Measurements from ENCODE around the gene EPN2.
A peak's percentile ranks its signal among the peaks of the same experiment; 100 is the strongest.
"Not testable (repeated sequence)": the region's sequence is repeated elsewhere in the genome, so short reads cannot be mapped to it uniquely, and the experiment has no call there.

The EPN2 gene

GRCh38 chr17:19237139-19237388 is at the start of gene EPN2:
TSS of gene EPN2 (plus strand) at chr17:19237366. CDS start at chr17:19283120, 45,754 bp downstream.
- peak within 1 kb of the TSS; percentile 63 for H3K27ac ChIP-seq
- not testable (repeated sequence) for DNase-seq (ENCODE audit: low read depth, low spot score)

- not testable (repeated sequence) for H3K27ac ChIP-seq; DNase-seq (ENCODE audit: low read depth, low spot score)
Observed at GRCh38 chr17:19187883-19188869, 49.0 kb upstream of the EPN2 start.

- not testable (repeated sequence) for DNase-seq (ENCODE audit: low read depth, low spot score); H3K27ac ChIP-seq
Observed at GRCh38 chr17:19188870-19189708, 48.1 kb upstream of the EPN2 start.

GRCh38 chr17:19189781-19190405 is 47.3 kb upstream of the EPN2 start:
- DNase-seq (ENCODE audit: low read depth, low spot score); H3K27ac ChIP-seq: not testable (repeated sequence)

- H3K27ac ChIP-seq; DNase-seq (ENCODE audit: low read depth, low spot score): not testable (repeated sequence)
Observed at GRCh38 chr17:19196382-19197204, 40.6 kb upstream of the EPN2 start.

- not testable (repeated sequence) for H3K27ac ChIP-seq; DNase-seq (ENCODE audit: low read depth, low spot score)
Observed at GRCh38 chr17:19202448-19202847, 34.7 kb upstream of the EPN2 start.

- H3K27ac ChIP-seq; DNase-seq (ENCODE audit: low read depth, low spot score): not testable (repeated sequence)
Observed at GRCh38 chr17:19203429-19203828, 33.7 kb upstream of the EPN2 start.

GRCh38 chr17:19215074-19215860 is 21.9 kb upstream of the EPN2 start:
- not testable (repeated sequence) for DNase-seq (ENCODE audit: low read depth, low spot score); H3K27ac ChIP-seq

GRCh38 chr17:19216148-19216926 is 20.8 kb upstream of the EPN2 start:
- not testable (repeated sequence) for DNase-seq (ENCODE audit: low read depth, low spot score); H3K27ac ChIP-seq

- not testable (repeated sequence) for DNase-seq (ENCODE audit: low read depth, low spot score); H3K27ac ChIP-seq
Observed at GRCh38 chr17:19218914-19219313, 18.3 kb upstream of the EPN2 start.

GRCh38 chr17:19219384-19219783 is 17.8 kb upstream of the EPN2 start:
- not testable (repeated sequence) for H3K27ac ChIP-seq; DNase-seq (ENCODE audit: low read depth, low spot score)

- not testable (repeated sequence) for DNase-seq (ENCODE audit: low read depth, low spot score); H3K27ac ChIP-seq
Observed at GRCh38 chr17:19220195-19220594, 17.0 kb upstream of the EPN2 start.

- DNase-seq (ENCODE audit: low read depth, low spot score); H3K27ac ChIP-seq: not testable (repeated sequence)
Observed at GRCh38 chr17:19226610-19227588, 10.3 kb upstream of the EPN2 start.

- not testable (repeated sequence) for H3K27ac ChIP-seq; DNase-seq (ENCODE audit: low read depth, low spot score)
Observed at GRCh38 chr17:19234676-19235075, 2.5 kb upstream of the EPN2 start.

- DNase-seq (ENCODE audit: low read depth, low spot score); H3K27ac ChIP-seq: not testable (repeated sequence)
Observed at GRCh38 chr17:19236351-19237138, 621 bp upstream of the EPN2 start.

Data from epithelial cell of prostate (primary cell).